ENCODE results near the gene SGSM2. TPM values are rescaled to one million over a fixed set of nuclear protein-coding genes. Genes with fewer than 3 reads are reported as not detected.

SGSM2 gene
- polyA plus RNA-seq, 4 donors = 54.0 to 98.7 (median 75.1) TPM

DNA sequence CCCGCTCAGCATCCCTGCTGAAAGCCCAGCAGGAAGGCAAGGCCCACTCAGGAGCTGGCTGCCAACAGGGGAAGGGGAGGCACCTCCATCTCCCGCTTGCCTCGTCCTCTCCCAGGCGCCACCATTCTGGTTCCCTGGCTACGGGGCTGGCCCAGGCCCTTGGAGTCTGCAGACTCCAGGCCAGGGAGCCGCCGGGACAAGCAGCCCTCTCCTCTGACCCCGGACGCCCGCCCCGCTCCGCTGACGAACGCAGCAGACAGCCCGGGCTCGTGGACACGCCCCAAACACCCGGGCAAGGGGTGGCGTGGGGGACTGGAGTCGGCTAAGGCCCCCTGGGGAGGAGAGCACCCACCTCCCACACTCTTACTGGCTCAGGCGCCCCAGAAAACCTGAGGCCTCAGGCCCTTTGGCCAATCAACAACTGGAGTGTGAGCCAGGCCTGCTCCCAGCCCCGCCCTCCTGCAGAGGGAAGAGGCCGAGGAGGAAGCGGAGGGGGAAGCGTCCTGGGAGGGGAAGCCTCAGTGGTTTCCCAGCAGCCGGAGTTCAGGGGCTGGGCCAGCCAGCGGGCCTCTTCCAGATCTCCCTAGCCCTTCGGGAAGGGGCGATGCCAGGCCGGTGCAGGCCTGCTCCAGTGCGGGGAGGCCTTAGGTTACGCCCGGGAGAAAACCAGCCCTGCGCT is 59.4 kb downstream of the SGSM2 start:
- peak in 2 of 4 donors; percentile 85 to 89 for DNase-seq (ENCODE audit: low read depth in 4 of 4, low spot score in 2 of 4)

GRCh38 chr17:2397247-2398171 is 60.2 kb downstream of the SGSM2 start:
- no peak for DNase-seq (ENCODE audit: low read depth in 4 of 4, low spot score in 2 of 4)

DNA sequence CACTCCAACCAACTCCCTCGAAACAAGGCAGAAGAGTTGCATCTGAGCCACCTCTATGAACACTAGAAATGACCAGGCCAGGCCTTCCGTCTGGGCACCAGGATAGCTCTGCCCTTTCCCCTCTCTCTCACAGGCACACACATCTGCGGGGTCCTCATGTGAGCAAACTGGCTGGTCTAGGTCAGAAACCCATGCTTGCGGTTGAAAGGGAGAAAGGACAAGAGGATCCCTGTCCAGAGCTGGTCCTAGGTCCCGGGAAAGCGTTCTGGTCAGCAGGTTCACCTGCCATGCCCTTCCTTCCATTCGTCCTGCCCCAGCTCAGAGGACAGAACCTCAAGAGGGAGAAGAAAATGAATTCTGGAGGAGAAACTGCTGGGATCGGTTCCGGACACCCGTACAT is 60.9 kb downstream of the SGSM2 start:
- DNase-seq (ENCODE audit: low read depth in 4 of 4, low spot score in 2 of 4) = no peak

DNA sequence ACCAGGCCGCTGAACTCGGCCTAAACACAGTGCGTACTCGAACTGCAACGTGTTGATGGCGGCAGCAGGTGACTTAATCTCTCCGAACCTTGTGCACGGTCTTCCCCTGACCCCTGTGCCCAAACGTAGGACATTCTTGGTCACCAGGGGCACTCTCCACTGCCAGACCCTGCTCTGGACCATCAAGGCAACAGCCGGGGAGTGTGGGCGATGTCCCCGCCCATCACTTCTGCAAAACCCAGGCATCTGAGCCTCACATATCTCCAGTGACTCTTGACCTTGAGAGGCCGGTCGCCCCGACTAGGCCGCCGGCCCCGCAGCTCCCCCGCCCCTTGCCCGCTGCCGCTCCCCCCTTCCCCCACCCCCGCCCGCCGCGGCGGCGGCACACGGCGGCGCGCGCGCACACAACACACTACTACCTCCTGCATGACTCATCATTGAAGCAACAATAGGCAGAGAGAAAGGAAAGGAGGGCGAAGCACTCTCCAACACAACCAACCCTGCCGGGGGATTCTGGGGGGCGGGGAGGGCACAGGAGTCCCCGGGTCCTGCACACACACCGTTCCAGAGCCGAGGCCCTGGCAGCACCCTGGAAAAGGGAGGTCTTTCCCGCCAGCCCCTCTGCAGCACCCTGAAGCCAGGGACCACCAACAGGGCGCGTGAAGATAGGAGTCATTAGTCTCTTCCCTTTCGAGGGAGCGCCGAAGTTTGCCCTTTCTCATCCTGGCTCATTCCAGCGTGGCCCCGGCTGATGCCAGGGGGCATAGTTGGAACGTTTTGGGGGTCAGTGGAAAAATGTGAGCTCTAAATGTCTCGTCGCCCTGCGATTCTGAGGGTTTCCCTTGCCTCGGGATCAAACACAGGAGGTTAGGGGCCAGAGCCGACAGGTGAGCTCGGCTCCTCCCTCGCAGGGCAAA is 61.6 kb downstream of the SGSM2 start:
- no peak for DNase-seq (ENCODE audit: low read depth in 4 of 4, low spot score in 2 of 4)

DNA sequence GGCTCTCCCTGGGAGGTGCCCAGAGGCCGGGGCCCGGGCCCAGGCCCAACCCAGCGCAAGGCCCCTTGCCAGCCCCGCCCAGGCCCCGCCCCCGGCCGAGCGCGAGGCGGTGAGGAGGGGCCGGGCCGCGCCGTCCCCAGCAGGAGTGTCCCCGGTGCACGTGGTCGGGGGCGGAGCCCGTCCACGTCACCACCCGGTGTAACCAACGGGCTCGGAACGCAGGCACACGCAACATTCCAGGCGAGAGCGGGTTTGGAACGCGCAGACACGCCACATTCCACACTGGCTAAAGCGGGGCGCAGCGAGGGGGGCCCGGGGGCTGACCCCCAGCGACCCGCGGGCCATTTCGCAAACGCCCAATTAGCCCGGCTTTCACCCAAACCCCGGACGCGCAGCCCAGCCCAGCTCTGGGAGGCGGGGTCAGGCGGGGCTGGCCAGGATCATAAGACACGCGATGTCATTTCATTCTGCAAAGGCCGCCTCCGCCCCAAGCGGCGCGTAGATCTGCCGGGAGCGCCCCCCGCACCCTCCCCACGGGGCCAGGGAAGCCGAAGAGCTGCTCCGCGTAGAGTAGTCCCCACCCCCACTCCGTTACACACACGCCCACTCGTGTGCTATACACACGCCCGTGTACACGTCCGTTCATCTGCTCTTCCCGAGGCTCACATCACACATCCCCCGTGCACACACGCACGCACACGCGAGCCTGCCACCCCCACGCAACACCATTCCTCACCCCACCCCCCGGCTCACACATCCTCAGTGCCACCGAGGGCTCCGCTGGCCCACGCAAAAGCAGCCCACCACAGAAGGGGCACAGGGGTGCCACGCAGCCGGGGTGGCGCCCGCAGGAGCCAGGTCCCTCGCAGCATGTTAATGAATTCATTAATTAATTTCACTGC is 62.5 kb downstream of the SGSM2 start:
- peak in 2 of 4 donors; percentile 91 to 93 for DNase-seq (ENCODE audit: low read depth in 4 of 4, low spot score in 2 of 4)

DNA sequence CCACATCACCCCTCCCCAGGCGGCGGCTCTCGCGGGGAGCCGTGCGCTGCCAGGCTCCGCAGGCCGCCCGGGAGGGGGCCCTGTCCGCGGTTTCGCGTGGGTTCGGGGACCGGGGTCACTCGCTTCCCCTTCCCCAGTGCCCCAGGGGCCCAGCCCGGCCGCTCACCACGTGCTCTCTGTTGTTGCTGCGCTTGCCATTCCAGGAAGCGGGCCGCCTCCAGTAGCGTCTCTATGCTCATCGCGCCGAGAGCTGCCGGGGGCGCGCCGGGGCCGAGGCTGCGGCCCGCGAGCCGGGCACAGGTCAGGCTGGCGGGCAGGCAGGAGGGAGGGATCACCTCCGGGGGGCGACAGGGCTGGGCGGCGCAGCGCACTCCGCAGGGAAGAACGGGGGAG is 63.2 kb downstream of the SGSM2 start:
- DNase-seq (ENCODE audit: low read depth in 4 of 4, low spot score in 2 of 4) = no peak

DNA sequence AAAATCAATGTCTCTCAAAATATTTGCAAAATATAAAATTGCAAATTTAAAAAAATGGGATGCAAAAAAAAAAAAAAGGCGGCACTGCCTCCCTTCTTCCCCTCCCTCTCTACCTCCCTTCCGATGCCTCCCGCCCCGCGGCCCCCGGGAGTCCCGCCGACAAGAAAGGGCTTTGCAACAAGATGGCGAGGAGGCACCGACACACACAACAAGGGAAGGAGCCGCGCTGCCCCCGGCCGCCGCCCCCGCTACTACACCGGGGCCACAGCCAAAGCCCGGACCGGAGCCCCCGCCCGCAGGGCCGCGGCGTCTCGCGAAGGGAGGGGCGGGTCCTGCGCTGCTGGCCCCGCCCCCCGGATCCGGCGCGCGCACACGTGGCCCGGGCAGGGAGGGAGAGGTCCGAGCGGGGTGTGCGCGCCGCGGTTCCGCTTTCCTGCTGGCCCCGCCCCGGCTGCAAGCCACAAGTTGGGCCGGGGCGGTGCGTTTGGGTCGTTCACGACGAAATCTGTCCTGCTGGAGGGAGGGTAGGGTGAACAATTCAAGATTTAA is 63.6 kb downstream of the SGSM2 start, which contains the start of gene MNT:
TSS of gene MNT (minus strand) at position 184 of the 549 bp plus-strand sequence. CDS start 348 bp downstream, outside the sequence.
- DNase-seq (ENCODE audit: low read depth in 4 of 4, low spot score in 2 of 4) = peak in 2 of 4 donors; percentile 83 to 84

GRCh38 chr17:2401426-2402221 is 64.3 kb downstream of the SGSM2 start:
- DNase-seq (ENCODE audit: low read depth in 4 of 4, low spot score in 2 of 4) = peak; percentile 95 to 99 (median 98)

- DNase-seq (ENCODE audit: low read depth in 4 of 4, low spot score in 2 of 4) = no peak
These were observed 65.2 kb downstream of the SGSM2 start for GRCh38 chr17:2402544-2402943.

- DNase-seq (ENCODE audit: low read depth in 4 of 4, low spot score in 2 of 4) = no peak
These were observed 65.7 kb downstream of the SGSM2 start for GRCh38 chr17:2403044-2403443.

- DNase-seq (ENCODE audit: low read depth in 4 of 4, low spot score in 2 of 4) = no peak
These were observed 68.1 kb downstream of the SGSM2 start for GRCh38 chr17:2405247-2405926.

- no peak for DNase-seq (ENCODE audit: low read depth in 4 of 4, low spot score in 2 of 4)
These were observed 69.1 kb downstream of the SGSM2 start for GRCh38 chr17:2406271-2406902.

DNA sequence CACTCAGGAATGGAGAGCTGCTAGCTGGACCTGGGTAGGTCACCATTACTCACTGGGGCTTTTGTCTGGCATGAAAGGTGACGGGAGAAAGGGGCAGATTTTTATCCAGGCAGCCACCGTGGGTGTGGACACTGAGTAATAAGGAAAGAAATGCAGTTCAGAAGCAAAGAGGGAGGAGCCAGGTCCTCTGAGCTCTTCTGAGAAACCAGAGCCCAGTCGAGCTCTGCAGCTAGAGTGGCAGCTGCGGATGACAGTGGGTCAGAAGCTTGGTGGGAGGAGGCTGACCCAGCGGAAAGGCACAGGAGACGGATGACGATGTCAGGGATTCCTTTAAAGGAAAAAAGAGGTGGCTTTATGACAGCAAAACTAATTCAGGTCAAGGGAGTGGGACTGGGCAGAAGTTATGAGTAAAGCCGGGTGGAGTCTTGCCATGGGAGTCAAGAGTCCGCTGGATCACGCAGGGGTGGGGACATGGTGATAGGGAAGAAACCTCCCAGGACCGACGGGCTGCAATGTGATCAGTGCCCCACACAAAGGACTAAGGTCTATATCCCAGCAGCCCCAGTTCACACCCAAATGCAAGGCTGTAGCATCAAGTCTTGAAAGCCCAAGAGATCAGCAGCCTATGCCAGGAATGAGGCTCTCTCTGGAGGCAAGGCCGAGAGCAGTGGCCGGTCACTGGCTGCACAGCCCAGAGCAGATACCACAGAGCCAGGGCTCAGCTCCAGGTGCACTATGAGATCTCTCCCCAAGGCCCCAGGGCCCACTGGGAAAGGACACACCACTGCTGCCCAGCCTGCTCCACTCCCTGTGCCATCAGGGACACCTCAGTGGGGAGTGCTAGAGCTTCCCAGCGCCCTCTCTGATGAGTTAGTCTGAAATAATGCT is 69.8 kb downstream of the SGSM2 start:
- no peak for DNase-seq (ENCODE audit: low read depth in 4 of 4, low spot score in 2 of 4)

- DNase-seq (ENCODE audit: low read depth in 4 of 4, low spot score in 2 of 4) = no peak
These were observed 73.7 kb downstream of the SGSM2 start for GRCh38 chr17:2410951-2411350.

DNA sequence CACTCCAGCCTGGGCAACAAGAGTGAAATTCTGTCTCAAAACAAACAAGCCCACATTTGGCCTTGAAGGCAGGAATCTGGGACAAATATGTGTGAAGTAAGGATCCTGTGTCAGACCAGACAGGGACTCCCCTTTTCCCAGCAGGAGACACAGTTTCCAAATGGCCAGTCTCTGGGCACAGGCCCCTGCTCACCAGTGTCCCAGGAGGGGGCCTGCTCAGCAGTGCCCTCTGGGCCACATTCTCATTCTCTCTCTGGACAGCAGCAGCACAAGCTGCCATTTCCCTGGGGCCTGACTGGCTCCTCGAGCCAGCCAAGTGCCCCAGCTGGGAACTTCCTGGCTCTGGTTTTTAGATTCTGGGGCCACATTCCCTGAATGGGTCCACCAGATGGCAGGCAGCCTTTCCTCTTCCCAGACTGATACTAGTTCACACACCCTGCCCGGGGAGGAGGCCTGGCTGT is 75.3 kb downstream of the SGSM2 start:
- no peak for DNase-seq (ENCODE audit: low read depth in 4 of 4, low spot score in 2 of 4)

GRCh38 chr17:2414446-2415064 is 77.3 kb downstream of the SGSM2 start:
- no peak for DNase-seq (ENCODE audit: low read depth in 4 of 4, low spot score in 2 of 4)

Data from left renal cortex interstitium (tissue), 4 donors.